Neural cell (in vitro differentiated cells): ENCODE data around the gene SLC19A1. TPM values are rescaled to one million over a fixed set of nuclear protein-coding genes. Genes with fewer than 3 reads are reported as not detected.

Experiments used
- H2AFZ ChIP-seq: fragments of 200-600, 300-800 bp; sonication (generic), shearing (Covaris generic); 2 replicates; pipeline ENCODE4 v1.6.0; 2014; ENCODE audit warnings: low read depth, mild to moderate bottlenecking, antibody characterized with exemption, low read length, moderate library complexity
- H3F3A ChIP-seq: fragments of 200-600 bp; shearing (Covaris generic); 2 replicates; pipeline ENCODE4 v1.6.1; 2016; ENCODE audit warnings: mild to moderate bottlenecking, moderate library complexity, mixed read lengths, antibody characterized with exemption, low read length; ENCODE audit not compliant: insufficient read depth, poor library complexity, severe bottlenecking
- H3K27ac ChIP-seq: fragments of 200-600, 300-800 bp; sonication (generic), shearing (Covaris generic); 2 replicates; pipeline ENCODE4 v1.5.1; 2014; ENCODE audit warnings: mild to moderate bottlenecking, low read length, moderate library complexity
- H3K27me3 ChIP-seq: fragments of 300-800, 200-600 bp; sonication (generic), shearing (Covaris generic); 2 replicates; pipeline ENCODE4 v1.6.0; 2014; ENCODE audit warnings: mild to moderate bottlenecking, low read depth, low read length, moderate library complexity; ENCODE audit not compliant: insufficient read depth
- H3K36me3 ChIP-seq: fragments of 300-800, 200-600 bp; sonication (generic), shearing (Covaris generic); 2 replicates; pipeline ENCODE4 v1.5.1; 2014; ENCODE audit warnings: mild to moderate bottlenecking, antibody characterized with exemption, low read length, moderate library complexity; ENCODE audit not compliant: insufficient read depth
- H3K4me2 ChIP-seq: fragments of 300-800, 200-600 bp; sonication (generic), shearing (Covaris generic); 2 replicates; pipeline ENCODE4 v1.6.0; 2014; ENCODE audit warnings: mild to moderate bottlenecking, low read length
- H3K4me3 ChIP-seq: fragments of 300-800, 200-600 bp; sonication (generic), shearing (Covaris generic); 2 replicates; pipeline ENCODE4 v1.5.1; 2014; ENCODE audit warnings: mild to moderate bottlenecking, low read length, moderate library complexity
- H3K79me2 ChIP-seq: fragments of 200-600 bp; shearing (Covaris generic); replicated peaks from 2 replicates; pipeline ENCODE4 v1.6.0; 2014; ENCODE audit warnings: mild to moderate bottlenecking, low read length, moderate library complexity; ENCODE audit not compliant: insufficient read depth
- H3K9ac ChIP-seq: fragments of 300-800, 200-600 bp; sonication (generic), shearing (Covaris generic); 2 replicates; pipeline ENCODE4 v1.6.1; 2016; ENCODE audit warnings: mild to moderate bottlenecking, low read length, mixed read lengths
- H3K9me2 ChIP-seq: fragments of 200-600 bp; shearing (Covaris generic); 2 replicates; pipeline ENCODE4 v1.6.1; 2016; ENCODE audit warnings: mild to moderate bottlenecking, low read length, mixed read lengths; ENCODE audit not compliant: insufficient read depth
- H3K9me3 ChIP-seq: fragments of 200-600, 300-800 bp; sonication (generic), shearing (Covaris generic); 2 replicates; pipeline ENCODE4 v1.6.1; 2016; ENCODE audit warnings: mild to moderate bottlenecking, mixed run types, low read length, moderate library complexity, mixed read lengths
- H4K20me1 ChIP-seq: fragments of 200-600 bp; shearing (Covaris generic); 2 replicates; pipeline ENCODE4 v1.6.1; 2016; ENCODE audit warnings: mild to moderate bottlenecking, mixed run types; ENCODE audit not compliant: insufficient read depth
- EP300 ChIP-seq: fragments of 450-650 bp; conservative IDR thresholded peaks from 2 replicates; pipeline ENCODE4 v1.6.1; 2014; ENCODE audit warnings: antibody characterized with exemption, mild to moderate bottlenecking, moderate library complexity; ENCODE audit not compliant: poor library complexity, severe bottlenecking
- EZH2 ChIP-seq: fragments of 200-600, 300-800 bp; shearing (Covaris generic), sonication (generic); IDR thresholded peaks from 2 replicates; pipeline ENCODE4 v1.6.1; 2014; ENCODE audit warnings: antibody characterized with exemption, low read length, borderline replicate concordance, mild to moderate bottlenecking; ENCODE audit not compliant: insufficient read depth, poor library complexity, severe bottlenecking
- MXI1 ChIP-seq: fragments of 450-650 bp; conservative IDR thresholded peaks from 2 replicates; pipeline ENCODE4 v1.6.1; 2014; ENCODE audit warnings: antibody characterized with exemption, mild to moderate bottlenecking; ENCODE audit not compliant: poor library complexity, severe bottlenecking
- POLR2AphosphoS5 ChIP-seq: IDR thresholded peaks from 2 replicates; pipeline ENCODE4 v1.6.1; 2012
- RAD21 ChIP-seq: fragments of 450-650 bp; conservative IDR thresholded peaks from 2 replicates; pipeline ENCODE4 v1.6.1; 2014; ENCODE audit warnings: antibody characterized with exemption, mild to moderate bottlenecking, moderate library complexity
- SMC3 ChIP-seq: fragments of 450-650 bp; conservative IDR thresholded peaks from 2 replicates; pipeline ENCODE4 v1.6.1; 2014; ENCODE audit warnings: antibody characterized with exemption, mild to moderate bottlenecking, moderate library complexity; ENCODE audit not compliant: poor library complexity
- TAF1 ChIP-seq: IDR thresholded peaks from 2 replicates; pipeline ENCODE4 v1.6.1; 2012; ENCODE audit warnings: low read depth
- polyA plus RNA-seq: library from polyadenylated mRNA; depleted of rRNA; stranded (reverse); fragments of >200 nt; gene quantifications from 2 replicates; pipeline ENCODE4 v1.2.3, GENCODE V29; 2014
- TF ChIP-seq, protein P1 (sequence below): fragments of 450-650 bp; IDR thresholded peaks from 2 replicates; pipeline ENCODE4 v1.5.1; 2014; ENCODE audit warnings: antibody characterized with exemption, mild to moderate bottlenecking, moderate library complexity; ENCODE audit not compliant: poor library complexity, severe bottlenecking
- TF ChIP-seq, protein P2 (sequence below): IDR thresholded peaks from 2 replicates; pipeline ENCODE4 v1.6.1; 2012; ENCODE audit warnings: borderline replicate concordance

SLC19A1 gene
- polyA plus RNA-seq, 1 donor from 2014 or later = 2.9 TPM

DNA sequence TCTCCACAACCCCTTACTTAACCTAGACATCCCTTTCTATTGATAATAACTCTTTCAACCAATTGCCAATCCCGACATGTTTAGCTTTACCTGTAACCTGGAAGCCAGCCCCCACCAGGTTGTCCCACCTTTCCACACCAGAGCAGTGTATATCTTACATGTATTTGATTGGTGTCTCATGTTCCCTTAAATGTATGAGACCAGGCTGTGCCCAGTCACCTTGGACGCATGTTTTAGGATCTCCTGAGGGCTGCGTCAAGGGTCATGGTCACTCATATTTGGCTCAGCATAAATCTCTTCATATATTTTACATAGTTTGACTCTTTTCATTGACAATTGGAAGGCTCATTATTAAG is 5.3 kb upstream of the SLC19A1 start:
- Histone ChIP-seq H3K27ac (no peak overlapping the region), H3K4me3 (no peak overlapping the region), H3K79me2 (no peaks in the 10 kb centered on the region), H3K36me3 (no peaks in the 10 kb centered on the region), H3K27me3 (no peaks in the 10 kb centered on the region), H2AFZ (no peak overlapping the region), H3K9me2 (no peaks in the 10 kb centered on the region), H3K9me3 (no peaks in the 10 kb centered on the region), H3F3A (no peaks in the 10 kb centered on the region), H3K4me2 (no peak overlapping the region), H3K9ac (no peak overlapping the region), H4K20me1 (no peaks in the 10 kb centered on the region)
- TF ChIP-seq, protein P1, sequence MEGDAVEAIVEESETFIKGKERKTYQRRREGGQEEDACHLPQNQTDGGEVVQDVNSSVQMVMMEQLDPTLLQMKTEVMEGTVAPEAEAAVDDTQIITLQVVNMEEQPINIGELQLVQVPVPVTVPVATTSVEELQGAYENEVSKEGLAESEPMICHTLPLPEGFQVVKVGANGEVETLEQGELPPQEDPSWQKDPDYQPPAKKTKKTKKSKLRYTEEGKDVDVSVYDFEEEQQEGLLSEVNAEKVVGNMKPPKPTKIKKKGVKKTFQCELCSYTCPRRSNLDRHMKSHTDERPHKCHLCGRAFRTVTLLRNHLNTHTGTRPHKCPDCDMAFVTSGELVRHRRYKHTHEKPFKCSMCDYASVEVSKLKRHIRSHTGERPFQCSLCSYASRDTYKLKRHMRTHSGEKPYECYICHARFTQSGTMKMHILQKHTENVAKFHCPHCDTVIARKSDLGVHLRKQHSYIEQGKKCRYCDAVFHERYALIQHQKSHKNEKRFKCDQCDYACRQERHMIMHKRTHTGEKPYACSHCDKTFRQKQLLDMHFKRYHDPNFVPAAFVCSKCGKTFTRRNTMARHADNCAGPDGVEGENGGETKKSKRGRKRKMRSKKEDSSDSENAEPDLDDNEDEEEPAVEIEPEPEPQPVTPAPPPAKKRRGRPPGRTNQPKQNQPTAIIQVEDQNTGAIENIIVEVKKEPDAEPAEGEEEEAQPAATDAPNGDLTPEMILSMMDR = no peak
- TF ChIP-seq TAF1 (no peak), RAD21 (no peak), EZH2 (no peak), POLR2AphosphoS5 (no peak), MXI1 (no peak), SMC3 (no peak), EP300 (no peak)
- TF ChIP-seq, protein P2, sequence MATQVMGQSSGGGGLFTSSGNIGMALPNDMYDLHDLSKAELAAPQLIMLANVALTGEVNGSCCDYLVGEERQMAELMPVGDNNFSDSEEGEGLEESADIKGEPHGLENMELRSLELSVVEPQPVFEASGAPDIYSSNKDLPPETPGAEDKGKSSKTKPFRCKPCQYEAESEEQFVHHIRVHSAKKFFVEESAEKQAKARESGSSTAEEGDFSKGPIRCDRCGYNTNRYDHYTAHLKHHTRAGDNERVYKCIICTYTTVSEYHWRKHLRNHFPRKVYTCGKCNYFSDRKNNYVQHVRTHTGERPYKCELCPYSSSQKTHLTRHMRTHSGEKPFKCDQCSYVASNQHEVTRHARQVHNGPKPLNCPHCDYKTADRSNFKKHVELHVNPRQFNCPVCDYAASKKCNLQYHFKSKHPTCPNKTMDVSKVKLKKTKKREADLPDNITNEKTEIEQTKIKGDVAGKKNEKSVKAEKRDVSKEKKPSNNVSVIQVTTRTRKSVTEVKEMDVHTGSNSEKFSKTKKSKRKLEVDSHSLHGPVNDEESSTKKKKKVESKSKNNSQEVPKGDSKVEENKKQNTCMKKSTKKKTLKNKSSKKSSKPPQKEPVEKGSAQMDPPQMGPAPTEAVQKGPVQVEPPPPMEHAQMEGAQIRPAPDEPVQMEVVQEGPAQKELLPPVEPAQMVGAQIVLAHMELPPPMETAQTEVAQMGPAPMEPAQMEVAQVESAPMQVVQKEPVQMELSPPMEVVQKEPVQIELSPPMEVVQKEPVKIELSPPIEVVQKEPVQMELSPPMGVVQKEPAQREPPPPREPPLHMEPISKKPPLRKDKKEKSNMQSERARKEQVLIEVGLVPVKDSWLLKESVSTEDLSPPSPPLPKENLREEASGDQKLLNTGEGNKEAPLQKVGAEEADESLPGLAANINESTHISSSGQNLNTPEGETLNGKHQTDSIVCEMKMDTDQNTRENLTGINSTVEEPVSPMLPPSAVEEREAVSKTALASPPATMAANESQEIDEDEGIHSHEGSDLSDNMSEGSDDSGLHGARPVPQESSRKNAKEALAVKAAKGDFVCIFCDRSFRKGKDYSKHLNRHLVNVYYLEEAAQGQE = no peak

DNA sequence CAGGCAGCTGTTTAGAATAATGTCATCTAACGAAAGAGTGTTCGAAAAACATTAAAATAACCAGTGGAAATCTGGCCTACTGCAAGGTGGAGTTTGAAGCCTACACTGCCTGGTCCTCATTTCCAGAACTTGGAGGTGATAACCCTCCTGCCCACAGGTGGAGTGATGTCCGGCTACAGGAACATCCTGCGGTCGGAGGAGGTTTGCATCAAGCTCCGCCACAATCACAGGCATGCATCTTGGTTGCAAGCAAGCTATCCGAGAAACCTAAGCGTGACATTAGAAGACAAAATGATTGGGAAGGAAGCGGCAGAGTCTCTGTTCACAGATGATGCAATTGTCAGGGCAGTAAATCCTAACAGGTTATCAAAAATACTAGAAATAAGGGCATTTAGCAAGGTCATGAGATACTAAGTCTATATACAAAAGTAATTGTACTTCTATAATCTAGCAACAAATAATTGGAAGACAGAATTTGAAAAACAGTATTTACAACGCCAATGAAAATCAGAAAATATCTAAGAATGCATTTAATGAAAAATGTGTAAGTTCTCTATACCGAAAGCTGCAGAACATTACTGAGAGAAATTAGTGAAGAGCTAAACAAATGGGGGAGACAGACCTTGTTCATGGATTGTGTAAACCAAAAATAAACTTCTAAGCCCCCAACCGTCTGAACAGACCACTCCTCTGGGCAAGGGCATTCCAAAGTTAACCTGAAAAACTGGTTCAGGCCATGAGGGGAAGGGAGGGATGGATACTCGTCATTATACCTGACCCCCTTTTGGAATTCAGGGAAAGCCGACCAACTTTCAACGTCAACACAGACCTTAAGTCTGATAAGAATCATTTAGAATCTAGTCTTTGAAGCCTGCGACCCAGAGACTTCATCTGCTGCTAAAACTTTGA is 4.7 kb upstream of the SLC19A1 start:
- Histone ChIP-seq H3K36me3 (no peaks in the 10 kb centered on the region), H3K27ac (no peak overlapping the region), H3K9ac (no peak overlapping the region), H2AFZ (no peak overlapping the region), H3K9me2 (no peaks in the 10 kb centered on the region), H4K20me1 (no peaks in the 10 kb centered on the region), H3K4me2 (no peak overlapping the region), H3K4me3 (no peak overlapping the region), H3K9me3 (no peaks in the 10 kb centered on the region), H3F3A (no peaks in the 10 kb centered on the region), H3K79me2 (no peaks in the 10 kb centered on the region), H3K27me3 (no peaks in the 10 kb centered on the region)
- TF ChIP-seq EP300 (no peak), RAD21 (no peak), MXI1 (no peak), TAF1 (no peak), POLR2AphosphoS5 (no peak)
- TF ChIP-seq, protein P1 = no peak
